ENCODE measurements around the gene PWWP2B.

GRCh38 chr10:132427939-132428367, 31.0 kb downstream of the PWWP2B start:
- TF ChIP-seq CTCF (IDR thresholded peaks at IDR 0.05) (no peak), POLR2A (IDR thresholded peaks at IDR 0.05) (no peak)

Data from esophagus squamous epithelium (tissue), 4 donors.